Measurements from ENCODE around the gene ABHD17B.
"Not testable (repeated sequence)": the region's sequence is repeated elsewhere in the genome, so short reads cannot be mapped to it uniquely, and the experiment has no call there.

ABHD17B gene

GRCh38 chr9:71911061-71911907, at the start of gene ABHD17B, which contains the start of gene C9orf85:
TSS of gene ABHD17B (minus strand) at chr9:71911193. CDS start at chr9:71875080, 36,113 bp downstream.
TSS of gene C9orf85 (plus strand) at chr9:71911639. CDS start at chr9:71911735, 96 bp downstream.
- ChIA-PET POLR2A (interaction anchor here (0.6 to 1.2 kb wide), 6 partner anchors 9 to 120 kb away, joined by 3 to 5 read pairs (median 4); no protein-coding TSS in a partner anchor), CTCF (no interaction called here)
- peak; percentile 88 for DNase-seq (ENCODE audit: extremely low spot score)
- TF ChIP-seq SUZ12 (IDR thresholded peaks at IDR 0.05): no peak
- TF ChIP-seq L3MBTL2 (conservative IDR thresholded peaks at IDR 0.05): peak; percentile 92
- no peak for TF ChIP-seq ZNF384 (IDR thresholded peaks at IDR 0.05)
- no peak for TF ChIP-seq TARDBP (IDR thresholded peaks at IDR 0.05)
- no peak for TF ChIP-seq BHLHE40 (IDR thresholded peaks at IDR 0.05; ENCODE audit: borderline replicate concordance)
- peak; percentile 98 for TF ChIP-seq PKNOX1 (IDR thresholded peaks at IDR 0.05)
- TF ChIP-seq FOXA1 (IDR thresholded peaks at IDR 0.05): no peak
- no peak for TF ChIP-seq CTBP1 (IDR thresholded peaks at IDR 0.05; ENCODE audit: borderline replicate concordance)
- TF ChIP-seq ELF4 (IDR thresholded peaks at IDR 0.05): peak; percentile 70
- TF ChIP-seq HDGF (IDR thresholded peaks at IDR 0.05; ENCODE audit: borderline replicate concordance): 0 out of 2 replicates have a peak, but pooled peaks have one; percentile 77
- no peak for TF ChIP-seq ARNT (IDR thresholded peaks at IDR 0.05)
- TF ChIP-seq NFRKB (IDR thresholded peaks at IDR 0.05): no peak

GRCh38 chr9:71955300-71955915, 44.4 kb upstream of the ABHD17B start:
- TF ChIP-seq LEF1 (IDR thresholded peaks at IDR 0.05; ENCODE audit: borderline replicate concordance) (no peak), SUZ12 (IDR thresholded peaks at IDR 0.05) (no peak), SP1 (IDR thresholded peaks at IDR 0.05) (no peak), FOXA1 (IDR thresholded peaks at IDR 0.05) (no peak), CTBP1 (IDR thresholded peaks at IDR 0.05; ENCODE audit: borderline replicate concordance) (no peak), NFRKB (IDR thresholded peaks at IDR 0.05) (no peak), PKNOX1 (IDR thresholded peaks at IDR 0.05) (no peak), ELF4 (IDR thresholded peaks at IDR 0.05) (no peak), HDGF (IDR thresholded peaks at IDR 0.05; ENCODE audit: borderline replicate concordance) (no peak), ZNF384 (IDR thresholded peaks at IDR 0.05) (no peak), TARDBP (IDR thresholded peaks at IDR 0.05) (no peak), FOXM1 (IDR thresholded peaks at IDR 0.05; ENCODE audit: borderline replicate concordance) (no peak), ARNT (IDR thresholded peaks at IDR 0.05) (no peak), FOXK2 (IDR thresholded peaks at IDR 0.05) (no peak), BHLHE40 (IDR thresholded peaks at IDR 0.05; ENCODE audit: borderline replicate concordance) (no peak)
- DNase-seq (ENCODE audit: extremely low spot score): no peak
- ChIA-PET CTCF (no interaction called here), POLR2A (no interaction called here)

- DNase-seq (ENCODE audit: extremely low spot score); POLR2A ChIA-PET; CTCF ChIA-PET: not testable (repeated sequence)
Observed at GRCh38 chr9:71954652-71955051, 43.7 kb upstream of the ABHD17B start.

GRCh38 chr9:71944754-71945375, 33.9 kb upstream of the ABHD17B start:
- TF ChIP-seq BHLHE40 (IDR thresholded peaks at IDR 0.05; ENCODE audit: borderline replicate concordance) (no peak), SP1 (IDR thresholded peaks at IDR 0.05) (no peak), TARDBP (IDR thresholded peaks at IDR 0.05) (no peak), FOXM1 (IDR thresholded peaks at IDR 0.05; ENCODE audit: borderline replicate concordance) (no peak), FOXA1 (IDR thresholded peaks at IDR 0.05) (no peak), ARNT (IDR thresholded peaks at IDR 0.05) (no peak), PKNOX1 (IDR thresholded peaks at IDR 0.05) (no peak), SUZ12 (IDR thresholded peaks at IDR 0.05) (no peak), NFRKB (IDR thresholded peaks at IDR 0.05) (no peak), ZNF384 (IDR thresholded peaks at IDR 0.05) (no peak), LEF1 (IDR thresholded peaks at IDR 0.05; ENCODE audit: borderline replicate concordance) (no peak), CTBP1 (IDR thresholded peaks at IDR 0.05; ENCODE audit: borderline replicate concordance) (no peak), FOXK2 (IDR thresholded peaks at IDR 0.05) (no peak), ELF4 (IDR thresholded peaks at IDR 0.05) (no peak)
- DNase-seq (ENCODE audit: extremely low spot score): no peak
- ChIA-PET CTCF (interaction anchor here (0.7 kb wide), 1 partner anchor 31 kb away, joined by 6 read pairs; no protein-coding TSS in a partner anchor), POLR2A (no interaction called here)

GRCh38 chr9:71941998-71942567, 31.1 kb upstream of the ABHD17B start:
- TF ChIP-seq PKNOX1 (IDR thresholded peaks at IDR 0.05) (peak; percentile 51; the same call in 1 of the 2 replicates), NFRKB (IDR thresholded peaks at IDR 0.05) (no peak)
- no peak for DNase-seq (ENCODE audit: extremely low spot score)
- ChIA-PET POLR2A (no interaction called here), CTCF (no interaction called here)

Data from HEK293T (cell line).